Ovary (tissue), 9 donors: ENCODE data around the gene CSNK1G2. TPM values are rescaled to one million over a fixed set of nuclear protein-coding genes. Genes with fewer than 3 reads are reported as not detected.

ENCODE experiments used
- DNase-seq, 5 donors: peaks; one replicate each; pipeline ENCODE4 v3.0.0-alpha.2; 2019 to 2020
- H3K27ac ChIP-seq, 2 donors: fragments of 200-600 bp; one replicate each; pipeline versions ENCODE4 v1.5.1 to v1.8.0; 2019 to 2022
- H3K27me3 ChIP-seq: fragments of 200-600 bp; one replicate; pipeline ENCODE4 v1.8.0; 2022
- H3K36me3 ChIP-seq: fragments of 200-600 bp; sonication (generic); one replicate; pipeline ENCODE4 v1.5.1; 2019
- H3K4me1 ChIP-seq: one replicate; pipeline ENCODE4 v1.8.1; 2013; ENCODE audit warnings: mild to moderate bottlenecking, moderate library complexity; ENCODE audit not compliant: insufficient read depth
- H3K4me3 ChIP-seq: fragments of 200-600 bp; sonication (generic); one replicate; pipeline ENCODE4 v1.5.1; 2017
- H3K9me3 ChIP-seq, 2 donors: fragments of 200-600 bp in 1 of 2; sonication (generic) in 1 of 2; one replicate each; pipeline versions ENCODE4 v1.5.1 to v1.8.1; 2013 to 2019; ENCODE audit warnings: mild to moderate bottlenecking in 1 of 2, moderate library complexity in 1 of 2
- CTCF ChIP-seq, 3 donors: fragments of 450-650 bp in 2 of 3; fragments of 200-600 bp in 1 of 3; IDR thresholded peaks; one replicate each; pipeline versions ENCODE4 v1.5.1 to v1.8.0; 2016 to 2022; ENCODE audit warnings: antibody characterized with exemption in 3 of 3, mild to moderate bottlenecking in 1 of 3
- EP300 ChIP-seq: sonication (generic); formaldehyde crosslinking; IDR thresholded peaks from one replicate; pipeline ENCODE4 v1.6.1; 2017; ENCODE audit warnings: antibody characterized with exemption
- POLR2A ChIP-seq: fragments of 450-650 bp; IDR thresholded peaks from one replicate; pipeline ENCODE4 v1.6.1; 2017; ENCODE audit warnings: antibody characterized with exemption, mild to moderate bottlenecking, moderate library complexity
- WGBS, 3 donors: extraction: QIAGEN DNeasy Blood & Tissue Kit in 1 of 3; methylation state at CpG; one replicate each; pipeline versions ENCODE4 v1.1.5 to v1.1.7; 2013 to 2017; 5-methylcytosine and 5-hydroxymethylcytosine counted together
- intact Hi-C, 4 donors: fragments of 100-400 bp; cut with DNase I; formaldehyde crosslinking; loops; one replicate each; pipeline versions ENCODE4 v1.11.0 to v1.15.1; 2022 to 2023
- polyA plus RNA-seq, 2 donors: library from polyadenylated mRNA; stranded (reverse); fragments of 200-250 nt in 1 of 2; fragments of 350-450 nt in 1 of 2; fragmentation: Illumina TruSeq in 1 of 2; extraction: RNeasy Lipid Tissue Mini Kit (QIAGEN cat#74804) in 1 of 2; gene quantifications; one replicate each; pipeline ENCODE4 v1.2.3, GENCODE V29; 2013 to 2014
- small RNA-seq: library from RNA; depleted of rRNA; stranded (forward); fragments of <200 nt; gene quantifications from one replicate; pipeline ENCODE3, GENCODE V24; 2016
- total RNA-seq, 7 donors: library from RNA; depleted of rRNA in 2 of 7; stranded (reverse); fragments of >200 nt in 2 of 7; fragmentation: NEBNext Ultra II Directional in 3 of 7; extraction: Animal tissue kit (Norgen Biotek cat#: 25700) in 3 of 7; gene quantifications; one replicate each; pipeline versions ENCODE4 v1.1.0 to v1.2.4, GENCODE V29; 2016 to 2023
- donor health status: DM: no; HTN: no; CAD: no; lungs with moderate emphysema.
- donor health status: DM: no; HTN: no; CAD: no.
- donor health status: Bipolar disorder and iron deficiency.
- donor health status: DM: yes; HTN: yes; CAD: no.
- donor health status: DM: no; HTN: no; CAD: no.
- donor health status: DM: yes; HTN: yes; CAD: no.

The CSNK1G2 gene
- total and polyA plus RNA-seq, 9 donors = 5.9 to 65.4 (median 50.3) TPM

- 55 to 65% (median 63%) methylated on average over 9 of the region's 9 CpGs for WGBS, 3 donors
- DNase-seq = no peak
- intact Hi-C loops = no loop called here
Measured at GRCh38 chr19:2027361-2027760, 86.4 kb downstream of the CSNK1G2 start.

More at GRCh38 chr19:2027361-2027760, 86.4 kb downstream of the CSNK1G2 start:
- Histone ChIP-seq H3K27ac (no peak overlapping the region), H3K27me3 (no peaks in the 10 kb centered on the region), H3K4me3 (no peak overlapping the region), H3K4me1 (peaks cover 8% of the 10 kb centered on the region), H3K9me3 (no peaks in the 10 kb centered on the region), H3K36me3 (no peaks in the 10 kb centered on the region)
- TF ChIP-seq POLR2A (no peak), CTCF (IDR thresholded peaks at IDR 0.05) (no peak), EP300 (no peak)

Small RNA genes within 50 kb of the gene (small RNA-seq; reads per million reads assigned to genes)
- not detected for gene AC007136.1

Other genes starting within 250 kb of the CSNK1G2 start
- under 1 TPM in 1 of 7 donors, not detected in 6; 0.05 TPM for gene ONECUT3, start 187.7 kb upstream of the CSNK1G2 start, total RNA-seq
- gene ONECUT3, start 187.7 kb upstream of the CSNK1G2 start, polyA plus RNA-seq = not detected
- 1 to 10 TPM in 5 of 7 donors, under 1 TPM in 2; 0.72 to 3.2 (median 2.1) TPM for gene ATP8B3, start 128.9 kb upstream of the CSNK1G2 start, total RNA-seq
- 1 to 10 TPM in 1 of 2 donors, under 1 TPM in 1; 0.91 to 1.5 TPM for gene ATP8B3, start 128.9 kb upstream of the CSNK1G2 start, polyA plus RNA-seq
- 10 to 100 TPM; 14.9 to 46.7 (median 30.4) TPM for gene REXO1, start 92.7 kb upstream of the CSNK1G2 start, total RNA-seq
- 10 to 100 TPM in 1 of 2 donors, 1 to 10 TPM in 1; 4.8 to 21.5 TPM for gene REXO1, start 92.7 kb upstream of the CSNK1G2 start, polyA plus RNA-seq
- 10 to 100 TPM in 6 of 7 donors, 1 to 10 TPM in 1; 4.2 to 26.6 (median 14.4) TPM for gene KLF16, start 77.6 kb upstream of the CSNK1G2 start, total RNA-seq
- 1 to 10 TPM in 1 of 2 donors, under 1 TPM in 1; 0.63 to 5.4 TPM for gene KLF16, start 77.6 kb upstream of the CSNK1G2 start, polyA plus RNA-seq
- 10 to 100 TPM; 54.2 to 87.3 (median 65.4) TPM for gene ABHD17A, start 55.7 kb upstream of the CSNK1G2 start, total RNA-seq
- 10 to 100 TPM in 1 of 2 donors, under 1 TPM in 1; 0.57 to 65.6 TPM for gene ABHD17A, start 55.7 kb upstream of the CSNK1G2 start, polyA plus RNA-seq
- gene ADAT3, start 35.8 kb upstream of the CSNK1G2 start, total RNA-seq = 10 to 100 TPM in 1 of 7 donors, 1 to 10 TPM in 6; 2.6 to 13.7 (median 4.6) TPM
- gene ADAT3, start 35.8 kb upstream of the CSNK1G2 start, polyA plus RNA-seq = 1 to 10 TPM in 1 of 2 donors, not detected in 1; 2.3 TPM
- gene SCAMP4, start 35.8 kb upstream of the CSNK1G2 start, total RNA-seq = 10 to 100 TPM; 32.0 to 87.0 (median 62.6) TPM
- 10 to 100 TPM; 11.7 to 31.1 TPM for gene SCAMP4, start 35.8 kb upstream of the CSNK1G2 start, polyA plus RNA-seq
- 100 to 1,000 TPM in 1 of 7 donors, 10 to 100 TPM in 6; 47.8 to 131 (median 90.2) TPM for gene BTBD2, start 74.5 kb downstream of the CSNK1G2 start, total RNA-seq
- gene BTBD2, start 74.5 kb downstream of the CSNK1G2 start, polyA plus RNA-seq = 10 to 100 TPM; 14.4 to 65.7 TPM
- 100 to 1,000 TPM in 5 of 7 donors, 10 to 100 TPM in 2; 58.3 to 186 (median 122) TPM for gene MKNK2, start 110.1 kb downstream of the CSNK1G2 start, total RNA-seq
- gene MKNK2, start 110.1 kb downstream of the CSNK1G2 start, polyA plus RNA-seq = 10 to 100 TPM; 22.1 to 69.5 TPM
- gene MOB3A, start 155.2 kb downstream of the CSNK1G2 start, total RNA-seq = 10 to 100 TPM; 16.6 to 61.5 (median 47.8) TPM
- gene MOB3A, start 155.2 kb downstream of the CSNK1G2 start, polyA plus RNA-seq = 10 to 100 TPM; 21.1 to 22.5 TPM
- 10 to 100 TPM in 5 of 7 donors, 1 to 10 TPM in 2; 4.5 to 24.5 (median 10.7) TPM for gene IZUMO4, start 155.7 kb downstream of the CSNK1G2 start, total RNA-seq
- gene IZUMO4, start 155.7 kb downstream of the CSNK1G2 start, polyA plus RNA-seq = 10 to 100 TPM in 1 of 2 donors, 1 to 10 TPM in 1; 1.8 to 31.7 TPM
- 100 to 1,000 TPM in 1 of 7 donors, 10 to 100 TPM in 6; 36.7 to 102 (median 75.4) TPM for gene AP3D1, start 210.4 kb downstream of the CSNK1G2 start, total RNA-seq
- 10 to 100 TPM; 43.5 to 49.9 TPM for gene AP3D1, start 210.4 kb downstream of the CSNK1G2 start, polyA plus RNA-seq
- 10 to 100 TPM in 6 of 7 donors, 1 to 10 TPM in 1; 6.7 to 28.9 (median 21.3) TPM for gene DOT1L, start 222.8 kb downstream of the CSNK1G2 start, total RNA-seq
- gene DOT1L, start 222.8 kb downstream of the CSNK1G2 start, polyA plus RNA-seq = 1 to 10 TPM; 2.4 to 5.4 TPM